ENCODE results near the gene PRIMPOL. TPM values are rescaled to one million over a fixed set of nuclear protein-coding genes. Genes with fewer than 3 reads are reported as not detected.

Gene PRIMPOL
- total and polyA plus RNA-seq, 2 donors from 2014 or later = 10.9 to 13.1 TPM

- FAIRE-seq (no peak), DNase-seq (no peak)
- H3K36me3 ChIP-seq (ENCODE audit: control insufficient read depth in 2 of 3, insufficient read depth in 3 of 3, low read length in 3 of 3) = peaks cover 0 to 15% (median 5%) of the 10 kb centered on the region in 3 donors
- H3K27ac ChIP-seq (ENCODE audit: low read depth in 2 of 2, low read length in 2 of 2) = no peak overlapping the region
- no peaks in the 10 kb centered on the region for H3K9me3 ChIP-seq (ENCODE audit: control insufficient read depth in 2 of 3, insufficient read depth in 1 of 3, low read length in 3 of 3)
- intact Hi-C loops (cut with DNase I) = no loop called here
- H3K9ac ChIP-seq (ENCODE audit: low read length in 3 of 3) = no peak overlapping the region
- no peaks in the 10 kb centered on the region for H3K4me1 ChIP-seq (ENCODE audit: control insufficient read depth in 2 of 3, insufficient read depth in 2 of 3, low read depth in 1 of 3, low read length in 3 of 3)
- H3K27me3 ChIP-seq (ENCODE audit: control insufficient read depth, insufficient read depth, low read length) = no peaks in the 10 kb centered on the region
- no peak for TF ChIP-seq CTCF (IDR thresholded peaks at IDR 0.05; ENCODE audit: borderline replicate concordance, extremely low read depth, insufficient read depth)
- no peak overlapping the region for H3K4me3 ChIP-seq (ENCODE audit: low read length in 3 of 3)
Measured at GRCh38 chr4:184695178-184695896, 45.8 kb downstream of the PRIMPOL start.

GRCh38 chr4:184697956-184698355 is 48.4 kb downstream of the PRIMPOL start:
- Histone ChIP-seq H3K4me3 (ENCODE audit: low read length in 3 of 3) (no peak overlapping the region), H3K27ac (ENCODE audit: low read depth in 2 of 2, low read length in 2 of 2) (no peak overlapping the region), H3K36me3 (ENCODE audit: control insufficient read depth in 2 of 3, insufficient read depth in 3 of 3, low read length in 3 of 3) (peaks cover 0 to 10% (median 5%) of the 10 kb centered on the region in 3 donors), H3K4me1 (ENCODE audit: control insufficient read depth in 2 of 3, insufficient read depth in 2 of 3, low read depth in 1 of 3, low read length in 3 of 3) (no peaks in the 10 kb centered on the region), H3K27me3 (ENCODE audit: control insufficient read depth, insufficient read depth, low read length) (no peaks in the 10 kb centered on the region), H3K9ac (ENCODE audit: low read length in 3 of 3) (no peak overlapping the region), H3K9me3 (ENCODE audit: control insufficient read depth in 2 of 3, insufficient read depth in 1 of 3, low read length in 3 of 3) (no peaks in the 10 kb centered on the region)
- DNase-seq (no peak), FAIRE-seq (no peak)
- intact Hi-C loops (cut with DNase I) = no loop called here
- no peak for TF ChIP-seq CTCF (IDR thresholded peaks at IDR 0.05; ENCODE audit: borderline replicate concordance, extremely low read depth, insufficient read depth)

GRCh38 chr4:184699941-184700340 is 50.4 kb downstream of the PRIMPOL start:
- TF ChIP-seq CTCF (IDR thresholded peaks at IDR 0.05; ENCODE audit: borderline replicate concordance, extremely low read depth, insufficient read depth) = no peak
- Histone ChIP-seq H3K27me3 (ENCODE audit: control insufficient read depth, insufficient read depth, low read length) (no peaks in the 10 kb centered on the region), H3K36me3 (ENCODE audit: control insufficient read depth in 2 of 3, insufficient read depth in 3 of 3, low read length in 3 of 3) (peaks cover 0 to 3% (median 0%) of the 10 kb centered on the region in 3 donors), H3K4me3 (ENCODE audit: low read length in 3 of 3) (no peak overlapping the region), H3K9ac (ENCODE audit: low read length in 3 of 3) (no peak overlapping the region), H3K4me1 (ENCODE audit: control insufficient read depth in 2 of 3, insufficient read depth in 2 of 3, low read depth in 1 of 3, low read length in 3 of 3) (no peaks in the 10 kb centered on the region), H3K27ac (ENCODE audit: low read depth in 2 of 2, low read length in 2 of 2) (no peak overlapping the region), H3K9me3 (ENCODE audit: control insufficient read depth in 2 of 3, insufficient read depth in 1 of 3, low read length in 3 of 3) (no peaks in the 10 kb centered on the region)
- DNase-seq = no peak
- intact Hi-C loops (cut with DNase I) = no loop called here
- no peak for FAIRE-seq

Measured in kidney (tissue), 14 donors.